Gastrocnemius medialis (tissue), 4 donors: Measurements from ENCODE around the gene KCNJ9. TPM values are rescaled to one million over a fixed set of nuclear protein-coding genes. Genes with fewer than 3 reads are reported as not detected.
A peak's percentile ranks its signal among the peaks of the same experiment; 100 is the strongest.

Source experiments
- ATAC-seq, 2 donors: fragments of 150-250 bp; one replicate each; pipeline ENCODE4 v1.9.1; 2016
- DNase-seq, 2 donors: peaks; one replicate each; pipeline ENCODE4 v3.0.0-alpha.2; 2019
- H3K27ac ChIP-seq, 4 donors: fragments of 200-600 bp; sonication (generic); 1 replicate in 1 of 4; 2 replicates in 3 of 4; pipeline ENCODE4 v1.5.1; 2016 to 2018; ENCODE audit warnings: mild to moderate bottlenecking in 2 of 4, moderate library complexity in 1 of 4
- H3K27me3 ChIP-seq, 3 donors: fragments of 200-600 bp; sonication (generic) in 2 of 3; 1 replicate in 1 of 3; 2 replicates in 2 of 3; pipeline versions ENCODE4 v1.5.1 to v1.6.0; 2016 to 2019; ENCODE audit warnings: mild to moderate bottlenecking in 1 of 3, moderate library complexity in 1 of 3
- H3K36me3 ChIP-seq, 2 donors: fragments of 200-600 bp; sonication (generic) in 1 of 2; one replicate each; pipeline ENCODE4 v1.5.1; 2017 to 2018
- H3K4me1 ChIP-seq, 2 donors: fragments of 200-600 bp; sonication (generic) in 1 of 2; one replicate each; pipeline ENCODE4 v1.5.1; 2016 to 2017; ENCODE audit warnings: mild to moderate bottlenecking in 2 of 2
- H3K4me3 ChIP-seq, 4 donors: fragments of 200-600 bp; sonication (generic) in 3 of 4; 1 replicate in 1 of 4; 2 replicates in 3 of 4; pipeline ENCODE4 v1.5.1; 2016 to 2019; ENCODE audit warnings: mild to moderate bottlenecking in 2 of 4
- H3K9me3 ChIP-seq, 3 donors: fragments of 200-600 bp; sonication (generic) in 2 of 3; 1 replicate in 1 of 3; 2 replicates in 2 of 3; pipeline ENCODE4 v1.5.1; 2016 to 2019
- POLR2A ChIP-seq, 2 donors: fragments of 450-650 bp; IDR thresholded peaks; one replicate each; pipeline ENCODE4 v1.6.1; 2017; ENCODE audit warnings: antibody characterized with exemption in 2 of 2, mild to moderate bottlenecking in 2 of 2, moderate library complexity in 2 of 2
- in situ Hi-C, 4 donors: fragments of 200-750 bp; cut with MboI; loops; one replicate each; pipeline versions ENCODE4 v1.15.0 to v1.8.0; 2017; ENCODE audit warnings: low sequenced_read_pairs in 4 of 4
- intact Hi-C: fragments of 100-400 bp; cut with DNase I; formaldehyde crosslinking; loops from one replicate; pipeline ENCODE4 v1.15.1; 2023; ENCODE audit warnings: low total_unique reads
- total RNA-seq, 4 donors: library from RNA; depleted of rRNA; stranded (reverse); fragments of >200 nt; gene quantifications; one replicate each; pipeline versions ENCODE4 v1.1.0 to v1.2.3, GENCODE V29; 2016
- TF ChIP-seq, protein P1 (sequence below), 5 experiments: fragments of 450-650 bp in 3 of 5; fragments of 200-600 bp in 2 of 5; sonication (generic) in 2 of 5; IDR thresholded peaks in 4 of 5; conservative IDR thresholded peaks in 1 of 5; 1 replicate in 4 of 5; 2 replicates in 1 of 5; pipeline ENCODE4 v1.5.1; 2016 to 2019; ENCODE audit warnings: antibody characterized with exemption in 5 of 5, mild to moderate bottlenecking in 3 of 5, moderate library complexity in 3 of 5

Gene KCNJ9
- total RNA-seq, 4 donors from 2014 or later: not detected

DNA sequence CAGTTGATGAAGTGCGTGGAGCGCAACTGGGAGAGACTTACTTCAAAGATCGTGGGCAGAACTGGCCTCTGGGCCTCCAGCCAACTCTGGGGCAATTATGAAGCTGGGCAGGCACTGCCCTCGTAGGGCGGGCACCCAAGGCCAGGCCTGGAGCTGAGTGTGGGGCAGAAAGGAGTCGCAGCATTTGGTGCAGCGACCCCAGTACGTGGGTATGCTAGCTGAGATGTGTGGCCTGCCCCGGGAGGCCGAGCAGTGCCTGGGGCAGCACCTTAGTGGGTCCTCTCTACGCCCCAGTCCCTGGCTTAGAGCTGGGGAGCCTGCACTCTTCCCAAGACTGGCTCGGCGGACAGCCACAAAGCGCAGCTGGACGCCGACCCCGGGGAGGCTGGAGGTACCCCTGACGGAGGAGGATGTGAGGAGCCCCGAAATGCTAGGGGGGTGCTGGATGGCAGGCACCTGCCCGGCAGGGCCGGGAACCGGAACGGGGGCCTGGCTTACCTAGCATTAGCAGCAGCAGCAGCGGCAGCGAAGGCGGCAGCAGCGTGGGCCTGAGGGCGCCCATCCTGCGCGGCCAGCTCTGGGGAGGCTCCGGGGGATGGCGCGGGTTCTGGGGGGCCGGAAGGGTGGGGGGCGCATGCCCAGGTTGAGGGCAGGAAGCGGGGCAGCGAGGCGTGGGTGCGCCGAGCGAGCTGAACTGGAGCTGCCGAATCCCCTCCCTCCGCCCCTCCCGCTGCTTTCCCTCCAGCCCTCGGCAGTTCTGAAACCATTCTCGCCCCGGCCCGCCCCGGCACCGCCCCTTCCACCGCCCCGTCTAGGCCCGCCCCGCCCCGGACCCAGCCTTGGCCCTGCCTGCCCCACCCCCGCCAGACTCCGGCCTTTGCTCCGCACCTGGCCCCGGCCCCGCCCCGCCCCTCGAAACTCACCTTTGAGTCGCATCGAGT lies 16.8 kb downstream of the KCNJ9 start, which contains the start of gene IGSF8:
IGSF8 (minus strand) TSS at position 709 of the 941 bp plus-strand sequence; CDS start at position 562, 147 bp downstream.
- peak; percentile 44 to 63 for TF ChIP-seq POLR2A (IDR thresholded peaks at IDR 0.05)
- TF ChIP-seq, protein P1, sequence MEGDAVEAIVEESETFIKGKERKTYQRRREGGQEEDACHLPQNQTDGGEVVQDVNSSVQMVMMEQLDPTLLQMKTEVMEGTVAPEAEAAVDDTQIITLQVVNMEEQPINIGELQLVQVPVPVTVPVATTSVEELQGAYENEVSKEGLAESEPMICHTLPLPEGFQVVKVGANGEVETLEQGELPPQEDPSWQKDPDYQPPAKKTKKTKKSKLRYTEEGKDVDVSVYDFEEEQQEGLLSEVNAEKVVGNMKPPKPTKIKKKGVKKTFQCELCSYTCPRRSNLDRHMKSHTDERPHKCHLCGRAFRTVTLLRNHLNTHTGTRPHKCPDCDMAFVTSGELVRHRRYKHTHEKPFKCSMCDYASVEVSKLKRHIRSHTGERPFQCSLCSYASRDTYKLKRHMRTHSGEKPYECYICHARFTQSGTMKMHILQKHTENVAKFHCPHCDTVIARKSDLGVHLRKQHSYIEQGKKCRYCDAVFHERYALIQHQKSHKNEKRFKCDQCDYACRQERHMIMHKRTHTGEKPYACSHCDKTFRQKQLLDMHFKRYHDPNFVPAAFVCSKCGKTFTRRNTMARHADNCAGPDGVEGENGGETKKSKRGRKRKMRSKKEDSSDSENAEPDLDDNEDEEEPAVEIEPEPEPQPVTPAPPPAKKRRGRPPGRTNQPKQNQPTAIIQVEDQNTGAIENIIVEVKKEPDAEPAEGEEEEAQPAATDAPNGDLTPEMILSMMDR (IDR thresholded peaks at IDR 0.05 in 4 of 5, conservative IDR thresholded peaks at IDR 0.05 in 1 of 5): no peak
- H3K9me3 ChIP-seq: no peaks in the 10 kb centered on the region
- ATAC-seq: peak; percentile 42 to 43
- peak within 1 kb of the TSS; percentile 88 to 96 (median 94) for H3K27ac ChIP-seq
- in situ Hi-C loops (loop anchor here in 2 of 4 donors (10.0 to 25.0 kb wide), 3 partner anchors 157 to 264 kb away; partner anchors contain the start of genes NHLH1 (in 2 of the 2) and PEX19 (in 1 of the 2)), intact Hi-C loops (loop anchor here (5.0 kb wide), 1 partner anchor 244 kb away; the partner anchor contains the start of genes COPA and NCSTN)
- peak within 1 kb of the TSS; percentile 75 to 99 (median 87) for H3K4me3 ChIP-seq
- H3K36me3 ChIP-seq: no peaks in the 10 kb centered on the region
- H3K27me3 ChIP-seq: no peaks in the 10 kb centered on the region
- peak; percentile 82 to 88 for DNase-seq
- peaks cover 44 to 47% of the 10 kb centered on the region in 2 donors for H3K4me1 ChIP-seq

DNA sequence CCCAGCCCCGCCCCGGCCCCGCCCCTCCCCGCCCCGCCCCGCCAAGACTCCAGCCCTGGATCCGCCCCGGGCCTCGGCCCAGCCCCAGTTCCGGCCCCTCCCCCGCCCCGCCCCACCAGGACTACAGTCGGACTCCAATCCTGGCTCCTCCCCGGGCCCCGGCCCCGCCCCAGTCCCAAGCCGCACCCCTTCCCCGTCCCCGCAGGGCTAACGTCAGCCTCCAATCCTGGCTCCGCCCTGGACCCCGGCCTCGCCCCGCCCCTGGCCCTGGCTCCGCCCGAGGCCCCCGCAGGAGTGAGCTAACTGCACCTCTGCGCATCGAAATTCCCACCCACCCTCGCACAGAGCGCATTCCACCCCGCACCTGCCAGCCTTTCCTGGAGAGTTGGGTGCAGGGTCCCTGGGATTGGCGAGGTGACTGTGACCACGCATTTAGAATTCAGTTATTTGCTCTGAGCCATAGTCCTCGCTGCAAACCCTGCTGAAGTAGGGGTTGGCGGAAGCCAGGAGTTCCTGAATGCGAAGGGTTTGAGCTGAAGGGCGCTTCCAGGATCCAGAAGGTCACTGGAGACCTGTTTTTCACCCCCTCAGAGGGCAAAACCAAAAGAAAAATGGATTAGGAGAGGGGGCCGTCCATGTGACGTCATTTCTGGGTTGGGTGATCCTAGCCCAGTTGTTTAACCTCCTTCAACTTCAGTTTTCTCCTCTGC lies 17.7 kb downstream of the KCNJ9 start:
- peak overlapping the region; percentile 49 to 77 (median 66) for H3K4me3 ChIP-seq
- in situ Hi-C loops (loop anchor here in 2 of 4 donors (10.0 to 25.0 kb wide), 3 partner anchors 156 to 263 kb away; partner anchors contain the start of genes NHLH1 (in 2 of the 2) and PEX19 (in 1 of the 2)), intact Hi-C loops (loop anchor here (5.0 kb wide), 1 partner anchor 243 kb away; the partner anchor contains the start of genes COPA and NCSTN)
- peak; percentile 97 to 98 for DNase-seq
- peak overlapping the region; percentile 88 to 96 (median 94) for H3K27ac ChIP-seq
- no peaks in the 10 kb centered on the region for H3K36me3 ChIP-seq
- TF ChIP-seq, protein P1 (IDR thresholded peaks at IDR 0.05 in 4 of 5, conservative IDR thresholded peaks at IDR 0.05 in 1 of 5): no peak
- TF ChIP-seq POLR2A (IDR thresholded peaks at IDR 0.05): peak; percentile 21 to 42
- ATAC-seq: peak; percentile 53 to 59
- no peaks in the 10 kb centered on the region for H3K27me3 ChIP-seq
- H3K4me1 ChIP-seq: peaks cover 44 to 47% of the 10 kb centered on the region in 2 donors
- H3K9me3 ChIP-seq: no peaks in the 10 kb centered on the region

DNA sequence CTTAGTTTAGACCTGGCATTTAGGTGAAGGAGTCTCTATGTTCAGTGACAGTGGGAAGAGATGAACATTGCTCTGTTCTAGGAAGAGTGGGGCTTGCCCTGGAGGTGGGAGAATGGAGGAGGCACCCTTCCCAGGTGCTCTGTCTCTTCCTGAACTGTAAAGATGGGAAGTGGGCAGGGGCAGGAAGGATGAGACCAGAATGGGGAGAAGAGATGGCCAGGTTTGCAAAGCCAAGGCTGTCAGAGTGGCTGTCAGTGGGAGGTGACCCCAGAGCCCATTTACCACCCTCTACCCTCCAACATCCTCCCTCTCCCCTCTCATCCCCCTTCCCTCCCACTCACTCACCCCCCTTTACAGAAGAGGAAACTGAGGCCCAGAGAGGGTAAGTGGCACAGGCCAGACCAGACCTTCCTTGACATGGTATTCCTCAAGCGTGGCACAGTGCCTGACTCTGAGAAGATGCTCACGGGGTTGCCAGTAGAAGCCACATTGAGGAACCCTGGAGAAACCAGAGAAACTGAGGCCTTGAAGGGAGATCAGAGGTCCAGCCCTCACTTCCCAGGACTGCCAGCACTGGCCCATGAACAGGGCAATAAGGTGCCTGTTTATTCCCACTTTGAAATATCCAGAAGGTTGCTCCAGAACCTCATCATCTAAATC lies 18.5 kb downstream of the KCNJ9 start:
- TF ChIP-seq POLR2A (IDR thresholded peaks at IDR 0.05): no peak
- TF ChIP-seq, protein P1 (IDR thresholded peaks at IDR 0.05 in 4 of 5, conservative IDR thresholded peaks at IDR 0.05 in 1 of 5): no peak
- ATAC-seq (no peak), DNase-seq (no peak)
- no peaks in the 10 kb centered on the region for H3K9me3 ChIP-seq
- in situ Hi-C loops: loop anchor here (5.0 to 25.0 kb wide), 6 partner anchors 85 to 262 kb away; partner anchors contain the start of genes NHLH1 (in 2 of the 4), CASQ1 (in 1 of the 4) and PEX19 (in 1 of the 4)
- no peaks in the 10 kb centered on the region for H3K27me3 ChIP-seq
- no peaks in the 10 kb centered on the region for H3K36me3 ChIP-seq
- no peak overlapping the region for H3K4me3 ChIP-seq
- H3K4me1 ChIP-seq: peaks cover 45 to 47% of the 10 kb centered on the region in 2 donors
- intact Hi-C loops: loop anchor here (2.0 to 5.0 kb wide), 5 partner anchors 47 to 242 kb away; partner anchors contain the start of genes COPA, NCSTN and PEA15
- peak overlapping the region; percentile 88 to 96 (median 92) for H3K27ac ChIP-seq
